ENCODE results near the gene MCC.

DNA sequence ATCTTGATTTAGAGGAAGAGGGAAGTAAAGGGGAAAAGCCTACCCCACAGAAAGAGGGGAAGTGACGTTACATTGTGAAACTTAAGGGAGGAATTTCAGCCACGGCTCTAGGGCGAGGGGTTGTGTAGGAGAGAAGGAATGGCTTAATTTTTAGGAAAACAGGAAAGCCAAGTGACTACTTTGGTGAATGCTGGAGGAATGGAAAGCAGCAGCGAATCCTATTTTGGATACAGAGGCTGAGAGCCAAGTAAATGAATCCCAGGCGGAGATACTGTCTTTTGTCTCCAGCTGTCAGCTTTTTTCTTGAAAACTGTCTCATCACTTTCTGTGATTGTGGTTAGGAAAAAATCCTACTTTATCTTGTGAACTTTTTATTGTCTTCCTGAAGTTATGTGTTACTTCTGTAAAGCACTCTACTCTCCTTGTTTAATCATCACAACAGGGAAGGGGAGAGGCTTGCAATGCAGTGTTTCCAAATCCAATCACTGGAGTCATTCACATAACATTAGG lies 241.8 kb downstream of the MCC start:
- no peak for TF ChIP-seq GATA2 (IDR thresholded peaks at IDR 0.05; ENCODE audit: low read depth, low read length)
- TF ChIP-seq GATA3 (IDR thresholded peaks at IDR 0.05; ENCODE audit: low read depth, low read length), result no peak
